ENCODE results near the gene COL4A1.

The COL4A1 gene

GRCh38 chr13:110187641-110188161 lies 119.3 kb downstream of the COL4A1 start:
- no peak for DNase-seq

DNA sequence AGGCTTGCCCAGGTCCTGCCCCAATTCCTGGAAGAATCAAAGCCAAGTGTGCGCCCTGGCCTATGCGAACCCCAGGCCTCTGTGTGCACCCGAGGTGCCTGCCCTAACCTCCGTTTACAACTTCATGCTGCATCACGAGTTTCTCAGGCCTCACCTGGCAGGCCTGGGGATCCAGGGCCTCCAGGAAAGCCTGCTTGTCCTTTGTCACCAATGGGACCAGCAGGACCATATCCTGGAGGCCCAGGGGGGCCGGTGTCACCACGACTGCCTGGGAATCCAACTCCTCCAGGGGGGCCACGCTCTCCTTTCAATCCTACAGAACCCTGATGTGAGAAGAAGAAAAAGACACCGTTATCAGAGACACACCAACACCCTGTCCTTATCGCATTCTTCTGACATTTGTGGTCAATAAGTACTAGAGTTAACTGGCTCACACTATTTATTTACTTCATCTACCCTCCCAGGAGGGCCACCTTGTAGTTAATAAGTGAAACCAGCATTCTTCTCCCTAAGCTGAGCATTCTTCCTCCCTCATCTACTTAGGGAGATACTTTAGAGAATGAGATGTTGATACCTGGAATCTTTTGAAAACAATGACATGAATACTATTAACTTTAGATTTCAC lies 120.6 kb downstream of the COL4A1 start:
- DNase-seq = no peak

GRCh38 chr13:110185696-110186095 lies 121.3 kb downstream of the COL4A1 start:
- no peak for DNase-seq

DNA sequence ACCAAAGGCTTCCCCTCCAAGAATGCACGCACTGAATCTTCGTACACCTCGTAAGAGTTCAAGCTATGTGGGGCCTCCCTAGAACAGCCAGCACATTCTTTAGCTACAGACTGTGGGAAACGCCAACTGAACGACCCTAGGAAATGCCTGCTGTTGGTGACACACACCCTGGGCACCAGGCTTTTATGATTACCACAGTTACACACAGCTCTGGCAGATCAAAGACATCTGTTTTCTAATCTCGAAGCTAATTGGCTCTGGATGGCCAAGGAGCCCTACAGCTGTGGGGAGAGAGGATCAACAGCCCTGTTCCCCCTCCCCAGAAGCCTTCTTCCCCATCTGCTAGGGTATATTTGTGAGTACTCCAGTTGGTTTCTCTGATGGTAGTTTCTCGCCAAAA lies 123.0 kb downstream of the COL4A1 start:
- DNase-seq = no peak

DNA sequence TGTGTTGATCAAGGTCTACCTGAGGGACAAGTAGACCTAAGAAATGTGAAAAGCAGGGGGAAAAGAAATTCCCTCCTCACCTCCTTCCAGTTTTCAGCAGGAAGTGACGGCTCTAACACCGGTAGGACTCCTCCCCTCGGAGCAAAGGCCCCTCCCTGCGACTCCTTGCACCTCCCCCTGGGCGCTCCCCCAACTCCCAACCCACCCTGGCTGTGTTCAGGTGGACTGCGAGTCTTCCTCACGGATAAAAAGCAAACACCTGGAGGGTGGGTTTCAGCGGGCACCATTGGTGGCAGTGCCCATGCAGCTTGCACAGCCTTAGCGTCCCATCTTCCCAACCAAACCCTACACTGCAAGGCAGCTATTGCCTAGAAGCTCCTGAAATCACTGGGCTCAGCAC lies 124.5 kb downstream of the COL4A1 start:
- DNase-seq = no peak

DNA sequence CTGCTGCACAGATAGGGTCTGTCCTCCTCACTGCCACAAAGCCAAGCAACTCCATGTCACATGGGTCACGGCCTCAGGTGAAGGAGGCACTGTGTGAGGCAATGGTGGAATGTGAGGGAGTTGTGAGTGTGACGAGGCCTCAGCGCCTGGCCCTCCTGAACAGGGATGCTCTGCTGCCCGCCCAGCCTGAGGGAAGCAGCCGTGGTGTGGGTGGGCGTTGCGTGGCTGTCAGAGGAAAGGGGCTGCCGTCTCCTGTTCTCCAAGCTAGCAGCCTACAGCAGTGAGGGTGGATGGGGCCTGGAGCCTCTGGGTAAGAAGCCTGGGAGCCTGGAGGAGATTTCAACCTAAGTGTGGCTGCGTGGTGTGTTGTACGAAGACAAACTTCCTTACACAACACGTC lies 125.0 kb downstream of the COL4A1 start:
- DNase-seq = no peak

DNA sequence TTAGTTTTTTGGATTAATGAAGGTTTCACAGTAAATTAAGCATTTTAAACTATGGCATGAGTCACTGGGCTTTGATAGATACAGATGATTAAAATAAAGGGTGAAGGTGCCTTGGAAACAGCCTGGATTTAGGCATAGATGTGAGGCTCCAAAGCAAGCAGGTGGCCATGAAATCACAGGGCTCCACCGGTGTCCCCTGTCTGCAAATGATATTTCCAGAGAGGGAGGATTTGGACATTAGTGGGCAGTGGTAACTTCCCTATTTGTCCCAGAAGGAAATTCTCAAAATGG lies 127.2 kb downstream of the COL4A1 start:
- no peak for DNase-seq

- no peak for DNase-seq
These were observed 127.7 kb downstream of the COL4A1 start for GRCh38 chr13:110179116-110179856.

DNA sequence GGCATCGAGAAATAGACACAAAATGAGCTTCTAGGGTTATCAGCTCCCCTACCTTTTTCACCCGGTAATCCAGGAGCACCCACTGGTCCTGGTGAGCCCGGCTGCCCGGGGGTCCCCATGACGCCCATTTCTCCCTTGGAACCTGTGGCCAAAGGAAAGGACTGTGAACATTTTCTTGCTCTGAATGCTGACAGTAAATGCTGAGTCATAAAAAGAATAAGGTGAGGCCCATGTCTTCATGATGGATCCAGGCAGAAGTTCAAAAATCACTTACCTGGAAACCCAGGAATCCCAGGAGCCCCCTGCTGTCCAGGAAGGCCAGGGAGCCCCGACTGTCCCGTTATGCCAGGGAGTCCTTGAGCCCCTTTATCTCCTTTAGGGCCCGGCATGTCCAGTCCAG lies 129.2 kb downstream of the COL4A1 start:
- DNase-seq = no peak

DNA sequence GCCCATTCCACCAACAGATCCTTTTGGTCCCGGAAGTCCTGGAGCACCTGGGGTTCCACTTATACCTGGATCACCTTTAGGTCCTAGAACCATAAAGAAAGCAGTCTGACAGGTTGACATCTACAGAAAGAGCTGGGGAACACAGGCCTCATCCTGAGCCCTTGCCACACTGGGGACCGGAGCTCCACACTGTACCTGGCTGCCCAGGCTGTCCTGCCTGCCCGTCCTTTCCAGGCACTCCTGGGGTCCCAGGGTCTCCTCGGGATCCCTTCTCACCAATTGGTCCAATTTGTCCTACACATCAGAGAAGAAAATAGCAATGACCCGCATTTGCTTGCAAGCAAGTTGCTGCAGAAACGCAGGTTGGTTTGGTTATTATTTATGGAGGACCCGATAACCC lies 130.5 kb downstream of the COL4A1 start:
- no peak for DNase-seq

- no peak for DNase-seq
These were observed 133.6 kb downstream of the COL4A1 start for GRCh38 chr13:110173247-110173818.

DNA sequence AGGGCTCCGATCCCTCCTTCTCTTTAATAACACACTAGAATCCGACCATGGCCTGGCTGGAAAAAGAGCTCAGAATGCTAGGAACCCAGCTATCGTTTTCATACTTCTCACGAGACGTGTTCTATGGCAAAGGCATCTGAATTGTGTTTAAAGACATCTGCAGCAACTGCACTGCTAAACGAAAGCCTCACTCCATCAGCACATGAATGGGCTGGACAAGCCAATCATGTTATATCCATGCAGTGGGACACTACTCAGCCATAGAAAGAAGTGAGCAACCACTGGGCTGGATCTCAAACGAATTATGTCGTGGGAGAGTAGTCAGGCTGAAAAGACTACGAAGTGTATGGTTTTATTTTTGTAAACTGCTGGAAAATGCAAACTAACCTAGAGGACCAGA lies 136.1 kb downstream of the COL4A1 start:
- no peak for DNase-seq

DNA sequence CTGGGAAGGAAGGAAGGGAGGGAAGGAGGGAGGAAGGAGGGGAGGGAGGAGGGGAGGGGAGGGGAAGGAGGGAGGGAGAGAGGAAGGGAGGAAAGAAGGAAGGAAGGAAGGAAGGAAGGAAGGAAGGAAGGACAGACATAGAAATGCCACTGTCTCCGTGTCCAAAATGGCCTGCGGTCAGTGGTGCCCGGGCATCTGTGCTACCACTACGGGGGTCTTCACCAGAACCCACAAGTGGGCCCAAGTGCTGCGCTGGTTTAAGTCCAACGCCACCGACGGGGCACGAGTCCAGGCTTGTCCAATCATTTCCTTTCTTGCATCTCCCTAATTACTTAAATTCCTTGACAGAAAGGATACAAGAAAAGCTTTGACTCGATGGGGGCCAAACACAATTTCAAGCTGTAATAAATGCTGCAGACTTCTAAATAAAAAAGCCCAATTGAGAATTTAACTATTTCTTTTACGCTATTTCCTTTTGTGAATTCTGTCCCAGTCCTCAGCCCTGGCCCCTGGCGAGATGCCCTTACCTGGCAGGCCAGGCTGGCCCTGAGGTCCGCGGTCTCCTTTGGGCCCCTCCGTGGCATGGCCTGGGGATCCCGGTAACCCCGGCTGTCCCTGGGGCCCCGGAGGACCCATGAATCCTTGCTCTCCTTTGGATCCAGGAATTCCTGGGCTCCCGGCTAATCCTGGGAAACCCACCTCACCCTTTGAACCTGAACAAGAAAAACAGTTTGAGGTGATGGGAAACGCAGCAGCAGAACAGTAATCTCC lies 136.8 kb downstream of the COL4A1 start:
- DNase-seq = no peak

DNA sequence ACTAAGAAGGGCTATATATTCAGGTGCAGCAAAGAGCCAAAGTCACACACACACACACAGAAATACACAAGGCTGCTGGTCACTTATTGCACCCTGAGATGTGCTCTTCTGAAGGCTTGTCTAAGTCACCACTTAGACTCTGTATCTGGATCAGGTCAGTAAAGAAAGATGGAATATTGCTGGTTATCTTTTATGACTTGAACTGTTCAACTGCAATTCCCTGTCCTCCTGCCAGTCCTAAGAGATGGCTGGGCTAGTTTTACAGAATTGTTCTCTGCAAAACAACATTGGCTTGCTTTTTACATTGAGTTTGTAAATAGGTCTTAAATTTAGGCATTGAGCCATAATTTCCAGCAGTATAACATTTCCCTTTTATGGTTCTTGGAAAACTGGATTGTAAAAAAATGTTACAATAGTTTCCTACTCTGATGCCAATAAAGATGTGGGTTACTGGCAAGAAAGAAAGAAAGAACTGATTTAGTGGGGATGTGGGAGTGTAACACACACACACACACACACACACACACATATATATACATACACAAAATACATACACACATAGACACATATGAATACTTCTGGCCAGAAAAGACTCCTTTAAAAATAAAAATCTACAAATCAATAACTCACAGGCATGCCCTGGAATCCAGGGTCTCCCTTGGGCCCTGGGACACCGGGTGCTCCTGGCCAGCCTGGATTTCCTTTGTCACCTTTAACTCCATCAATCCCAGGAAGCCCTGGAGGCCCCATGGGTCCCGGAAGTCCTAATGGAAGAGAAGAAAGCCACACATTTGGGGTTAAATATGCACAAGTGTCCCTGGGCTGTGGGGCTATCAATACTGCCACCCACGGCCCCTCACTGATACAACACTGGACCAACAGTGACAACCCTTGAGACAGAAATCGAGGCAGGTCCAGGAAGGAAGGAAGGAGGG lies 137.7 kb downstream of the COL4A1 start:
- no peak for DNase-seq

GRCh38 chr13:110166598-110166997 lies 140.4 kb downstream of the COL4A1 start:
- DNase-seq = no peak

GRCh38 chr13:110164706-110165105 lies 142.3 kb downstream of the COL4A1 start:
- no peak for DNase-seq

DNA sequence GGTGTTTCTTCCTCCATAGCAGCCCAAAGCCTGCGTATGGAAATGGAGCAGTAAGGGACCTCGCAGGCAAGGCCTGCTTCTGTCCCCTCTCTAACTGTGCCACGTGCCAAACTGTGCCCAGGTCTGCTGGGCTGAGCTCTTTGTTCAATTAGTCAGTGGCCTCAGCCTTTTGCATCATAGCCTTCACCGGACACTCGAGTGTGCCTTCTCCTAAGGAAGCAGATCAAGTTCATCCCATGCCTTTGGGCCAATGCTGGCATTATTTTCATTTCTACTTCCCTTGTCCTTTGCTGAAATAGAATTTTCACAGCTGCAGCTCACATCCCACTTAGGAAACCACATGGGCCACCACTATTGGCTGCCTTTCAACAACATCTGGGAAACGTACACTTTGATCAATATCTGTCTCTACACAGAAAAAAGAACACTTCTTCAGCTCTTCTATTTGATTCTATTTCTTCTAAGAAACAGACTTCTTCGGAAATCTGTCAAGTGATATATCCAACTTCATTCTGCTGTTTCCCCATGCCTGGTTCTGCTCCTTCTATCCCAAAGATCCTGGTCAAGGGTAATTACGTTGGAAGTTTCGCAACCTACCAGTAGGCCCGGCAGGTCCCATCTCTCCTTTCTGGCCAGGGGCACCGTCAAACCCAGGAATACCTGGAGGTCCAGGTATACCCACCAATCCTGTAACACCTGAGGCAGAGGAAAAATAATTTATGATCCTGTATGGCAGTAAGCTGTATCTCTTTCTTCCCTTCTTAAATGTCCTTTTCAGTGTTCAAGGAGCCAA lies 143.9 kb downstream of the COL4A1 start:
- no peak for DNase-seq

- no peak for DNase-seq
These were observed 144.9 kb downstream of the COL4A1 start for GRCh38 chr13:110162053-110162452.

DNA sequence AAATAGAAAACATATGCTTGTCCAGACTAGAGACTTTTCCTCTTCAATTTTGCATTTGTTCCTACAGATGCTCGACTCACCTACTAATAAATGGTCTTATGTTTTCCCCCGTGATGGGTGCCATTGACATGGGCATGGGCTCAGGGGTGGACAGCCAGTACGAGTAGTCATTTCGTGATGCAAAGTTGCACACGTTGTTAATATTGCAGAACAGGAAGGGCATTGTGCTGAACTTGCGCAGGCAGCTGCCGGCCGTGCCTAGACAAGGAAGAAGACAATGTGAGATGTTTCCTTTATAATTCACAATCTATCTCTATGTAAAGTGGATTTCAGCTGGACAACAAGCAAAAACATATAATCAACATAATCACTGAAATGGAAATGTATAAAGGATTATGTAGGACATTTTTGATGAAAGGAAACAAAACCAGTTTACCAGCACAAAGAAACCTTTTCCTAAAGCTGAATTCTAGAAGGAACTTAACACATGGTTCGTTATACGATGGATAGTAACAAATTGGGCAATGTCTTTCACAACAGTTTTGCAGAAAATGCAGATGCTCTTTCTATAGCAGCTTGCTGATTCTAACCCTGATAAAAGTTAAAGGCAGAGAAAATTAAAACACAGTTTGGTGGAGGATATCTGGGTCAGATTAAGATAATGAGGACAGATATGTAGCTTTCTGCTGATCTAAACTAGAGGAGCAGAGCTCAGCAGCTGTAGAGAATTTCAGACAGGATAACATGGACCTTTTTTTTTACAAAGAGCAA lies 145.7 kb downstream of the COL4A1 start:
- no peak for DNase-seq

DNA sequence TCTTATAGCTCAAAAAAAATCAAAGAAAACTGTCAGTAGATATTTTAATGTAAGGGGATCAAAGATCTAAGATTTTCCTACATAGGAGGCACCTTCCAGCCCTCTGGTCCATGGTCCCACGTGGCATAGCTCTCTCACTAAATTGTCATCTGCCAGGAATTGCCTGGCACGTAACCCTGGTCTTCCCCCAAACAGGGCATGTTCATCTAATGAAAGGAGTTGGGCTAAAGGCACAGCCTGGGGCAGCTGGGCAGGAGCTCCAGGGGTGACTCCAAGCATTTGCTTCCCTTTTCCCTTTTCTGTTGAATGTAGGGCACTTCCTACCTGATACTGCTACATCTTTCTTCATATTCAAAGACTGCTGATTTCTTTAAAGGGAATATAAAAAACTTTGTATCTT lies 148.7 kb downstream of the COL4A1 start:
- DNase-seq = no peak

DNA sequence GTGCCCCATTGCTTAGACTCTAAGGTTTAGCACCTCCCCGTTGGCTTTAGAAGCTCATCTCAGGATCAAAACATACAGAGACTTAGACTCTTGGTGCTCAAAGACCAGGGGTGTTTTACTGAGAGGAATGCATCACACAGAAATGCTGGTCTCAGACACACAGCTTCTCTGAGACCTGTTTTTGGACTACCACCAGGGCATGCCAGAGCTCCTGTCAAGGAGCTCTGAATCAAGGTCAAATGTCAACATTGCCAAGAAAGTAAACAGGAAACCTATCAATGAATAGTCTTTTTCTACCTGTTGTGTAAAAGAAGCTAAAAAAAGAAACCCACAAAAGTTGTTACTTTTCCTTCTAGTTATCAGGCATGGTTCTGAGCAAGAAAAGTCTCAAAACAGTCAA lies 149.2 kb downstream of the COL4A1 start:
- no peak for DNase-seq
